HepG2 (cell line): ENCODE measurements around the gene SLC29A3.

ENCODE experiments used
- CREB1 ChIP-seq, 2 experiments: fragments of 450-650 bp in 1 of 2; IDR thresholded peaks; 2 replicates each; pipeline ENCODE4 v1.6.1; 2016 to 2017; ENCODE audit warnings: control low read depth in 1 of 2, mild to moderate bottlenecking in 1 of 2, missing compliant biosample characterization in 1 of 2, missing genetic modification characterization in 1 of 2
- FOSL2 ChIP-seq: sonication (generic); formaldehyde crosslinking; IDR thresholded peaks from 2 replicates; pipeline ENCODE4 v1.4.0; 2020; ENCODE audit warnings: missing genetic modification reagents
- MYC ChIP-seq: sonication (generic); formaldehyde crosslinking; IDR thresholded peaks from 2 replicates; pipeline ENCODE4 v1.9.0; 2021; ENCODE audit warnings: missing genetic modification reagents, borderline replicate concordance
- NR2F6 ChIP-seq, 2 experiments: IDR thresholded peaks; 2 replicates each; pipeline ENCODE4 v1.6.1; 2016; ENCODE audit warnings: antibody characterized with exemption in 1 of 2, mild to moderate bottlenecking in 1 of 2
- RAD21 ChIP-seq: fragments of 450-650 bp; formaldehyde crosslinking; IDR thresholded peaks from 2 replicates; pipeline ENCODE4 v1.5.0; 2020; ENCODE audit warnings: mild to moderate bottlenecking
- RFX5 ChIP-seq: IDR thresholded peaks from 2 replicates; pipeline ENCODE4 v1.6.1; 2011; ENCODE audit warnings: low read depth, low read length, improper control_type of control experiment
- TCF7L2 ChIP-seq: IDR thresholded peaks from 2 replicates; pipeline ENCODE4 v1.6.1; 2011; ENCODE audit warnings: mild to moderate bottlenecking, low read depth, low read length, moderate library complexity
- TMF1 ChIP-seq: sonication (generic); formaldehyde crosslinking; IDR thresholded peaks from 2 replicates; pipeline ENCODE4 v1.8.1; 2022; ENCODE audit warnings: low read depth, missing genetic modification reagents
- TSC22D2 ChIP-seq: sonication (generic); formaldehyde crosslinking; IDR thresholded peaks from 2 replicates; pipeline ENCODE4 v1.5.1; 2020; ENCODE audit warnings: missing genetic modification reagents, mild to moderate bottlenecking, borderline replicate concordance
- ZNF737 ChIP-seq: sonication (generic); formaldehyde crosslinking; IDR thresholded peaks from 2 replicates; pipeline ENCODE4 v1.5.0; 2020; ENCODE audit warnings: missing genetic modification reagents, mild to moderate bottlenecking, borderline replicate concordance
- TF ChIP-seq, protein P1 (sequence below): sonication (generic); formaldehyde crosslinking; IDR thresholded peaks from 2 replicates; pipeline ENCODE4 v1.5.0; 2020; ENCODE audit warnings: mild to moderate bottlenecking, missing genetic modification reagents, borderline replicate concordance

DNA sequence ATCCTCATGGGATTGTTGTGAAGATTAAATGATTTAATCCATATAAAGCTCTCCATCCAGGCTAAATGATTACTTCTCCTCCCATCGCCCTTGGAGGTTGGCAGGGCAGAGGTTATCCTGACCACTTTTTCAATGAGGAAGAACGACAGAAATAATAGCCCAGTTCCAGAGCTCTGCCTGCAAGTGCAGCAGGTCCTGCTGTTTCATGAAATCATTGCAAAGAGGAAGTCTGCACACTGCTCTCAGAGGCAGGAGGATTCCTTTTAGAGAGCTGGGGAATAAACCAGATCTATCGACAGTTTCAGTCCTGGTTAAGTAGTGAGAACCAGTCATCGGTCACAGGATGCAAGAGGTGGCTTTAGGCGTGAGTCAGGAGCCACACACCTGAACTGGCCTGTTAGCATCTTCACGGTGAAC lies 52.7 kb downstream of the SLC29A3 start:
- no peak for TF ChIP-seq FOSL2 (CRISPR knock-in tag)
- TF ChIP-seq RFX5, result no peak
- no peak for TF ChIP-seq MYC (CRISPR knock-in tag)
- no peak for TF ChIP-seq NR2F6 (IDR thresholded peaks at IDR 0.05)
- TF ChIP-seq NR2F6 (CRISPR knock-in tag; IDR thresholded peaks at IDR 0.05), result no peak
- no peak for TF ChIP-seq CREB1 (IDR thresholded peaks at IDR 0.05)
- TF ChIP-seq CREB1 (CRISPR knock-in tag; IDR thresholded peaks at IDR 0.05), result no peak
- no peak for TF ChIP-seq ZNF737 (CRISPR knock-in tag)
- no peak for TF ChIP-seq RAD21 (CRISPR knock-in tag)
- TF ChIP-seq TSC22D2 (CRISPR knock-in tag), result no peak
- TF ChIP-seq, protein P1, sequence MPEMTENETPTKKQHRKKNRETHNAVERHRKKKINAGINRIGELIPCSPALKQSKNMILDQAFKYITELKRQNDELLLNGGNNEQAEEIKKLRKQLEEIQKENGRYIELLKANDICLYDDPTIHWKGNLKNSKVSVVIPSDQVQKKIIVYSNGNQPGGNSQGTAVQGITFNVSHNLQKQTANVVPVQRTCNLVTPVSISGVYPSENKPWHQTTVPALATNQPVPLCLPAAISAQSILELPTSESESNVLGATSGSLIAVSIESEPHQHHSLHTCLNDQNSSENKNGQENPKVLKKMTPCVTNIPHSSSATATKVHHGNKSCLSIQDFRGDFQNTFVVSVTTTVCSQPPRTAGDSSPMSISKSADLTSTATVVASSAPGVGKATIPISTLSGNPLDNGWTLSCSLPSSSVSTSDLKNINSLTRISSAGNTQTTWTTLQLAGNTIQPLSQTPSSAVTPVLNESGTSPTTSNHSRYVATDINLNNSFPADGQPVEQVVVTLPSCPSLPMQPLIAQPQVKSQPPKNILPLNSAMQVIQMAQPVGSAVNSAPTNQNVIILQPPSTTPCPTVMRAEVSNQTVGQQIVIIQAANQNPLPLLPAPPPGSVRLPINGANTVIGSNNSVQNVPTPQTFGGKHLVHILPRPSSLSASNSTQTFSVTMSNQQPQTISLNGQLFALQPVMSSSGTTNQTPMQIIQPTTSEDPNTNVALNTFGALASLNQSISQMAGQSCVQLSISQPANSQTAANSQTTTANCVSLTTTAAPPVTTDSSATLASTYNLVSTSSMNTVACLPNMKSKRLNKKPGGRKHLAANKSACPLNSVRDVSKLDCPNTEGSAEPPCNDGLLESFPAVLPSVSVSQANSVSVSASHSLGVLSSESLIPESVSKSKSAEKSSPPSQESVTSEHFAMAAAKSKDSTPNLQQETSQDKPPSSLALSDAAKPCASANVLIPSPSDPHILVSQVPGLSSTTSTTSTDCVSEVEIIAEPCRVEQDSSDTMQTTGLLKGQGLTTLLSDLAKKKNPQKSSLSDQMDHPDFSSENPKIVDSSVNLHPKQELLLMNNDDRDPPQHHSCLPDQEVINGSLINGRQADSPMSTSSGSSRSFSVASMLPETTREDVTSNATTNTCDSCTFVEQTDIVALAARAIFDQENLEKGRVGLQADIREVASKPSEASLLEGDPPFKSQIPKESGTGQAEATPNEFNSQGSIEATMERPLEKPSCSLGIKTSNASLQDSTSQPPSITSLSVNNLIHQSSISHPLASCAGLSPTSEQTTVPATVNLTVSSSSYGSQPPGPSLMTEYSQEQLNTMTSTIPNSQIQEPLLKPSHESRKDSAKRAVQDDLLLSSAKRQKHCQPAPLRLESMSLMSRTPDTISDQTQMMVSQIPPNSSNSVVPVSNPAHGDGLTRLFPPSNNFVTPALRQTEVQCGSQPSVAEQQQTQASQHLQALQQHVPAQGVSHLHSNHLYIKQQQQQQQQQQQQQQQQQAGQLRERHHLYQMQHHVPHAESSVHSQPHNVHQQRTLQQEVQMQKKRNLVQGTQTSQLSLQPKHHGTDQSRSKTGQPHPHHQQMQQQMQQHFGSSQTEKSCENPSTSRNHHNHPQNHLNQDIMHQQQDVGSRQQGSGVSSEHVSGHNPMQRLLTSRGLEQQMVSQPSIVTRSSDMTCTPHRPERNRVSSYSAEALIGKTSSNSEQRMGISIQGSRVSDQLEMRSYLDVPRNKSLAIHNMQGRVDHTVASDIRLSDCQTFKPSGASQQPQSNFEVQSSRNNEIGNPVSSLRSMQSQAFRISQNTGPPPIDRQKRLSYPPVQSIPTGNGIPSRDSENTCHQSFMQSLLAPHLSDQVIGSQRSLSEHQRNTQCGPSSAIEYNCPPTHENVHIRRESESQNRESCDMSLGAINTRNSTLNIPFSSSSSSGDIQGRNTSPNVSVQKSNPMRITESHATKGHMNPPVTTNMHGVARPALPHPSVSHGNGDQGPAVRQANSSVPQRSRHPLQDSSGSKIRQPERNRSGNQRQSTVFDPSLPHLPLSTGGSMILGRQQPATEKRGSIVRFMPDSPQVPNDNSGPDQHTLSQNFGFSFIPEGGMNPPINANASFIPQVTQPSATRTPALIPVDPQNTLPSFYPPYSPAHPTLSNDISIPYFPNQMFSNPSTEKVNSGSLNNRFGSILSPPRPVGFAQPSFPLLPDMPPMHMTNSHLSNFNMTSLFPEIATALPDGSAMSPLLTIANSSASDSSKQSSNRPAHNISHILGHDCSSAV (CRISPR knock-in tag), result no peak
- TF ChIP-seq TMF1 (CRISPR knock-in tag), result no peak
- TF ChIP-seq TCF7L2, result no peak
